BE2C (cell line): ENCODE measurements around the gene C9orf50.

Experiments used
- DNase-seq: peaks from one replicate; pipeline ENCODE4 v3.0.0-alpha.2; 2020
- H3K27me3 ChIP-seq: fragments of 250-450 bp; sonication (Bioruptor Pico); 2 replicates; pipeline ENCODE4 v1.5.1; 2020; ENCODE audit warnings: mild to moderate bottlenecking
- H3K36me3 ChIP-seq: fragments of 250-450 bp; sonication (Bioruptor Pico); 2 replicates; pipeline ENCODE4 v1.5.1; 2020; ENCODE audit warnings: mild to moderate bottlenecking
- H3K4me1 ChIP-seq: fragments of 250-450 bp; sonication (Bioruptor Pico); 2 replicates; pipeline ENCODE4 v1.5.1; 2020
- H3K4me3 ChIP-seq: 2 replicates; pipeline ENCODE4 v1.5.1; 2011; ENCODE audit warnings: low read depth, low read length
- H3K9me3 ChIP-seq: fragments of 250-450 bp; sonication (Bioruptor Pico); 2 replicates; pipeline ENCODE4 v1.5.1; 2020
- TF ChIP-seq, protein P1 (sequence below): IDR thresholded peaks from 2 replicates; pipeline ENCODE4 v1.5.1; 2012; ENCODE audit warnings: mild to moderate bottlenecking, low read depth, low read length

C9orf50 gene

DNA sequence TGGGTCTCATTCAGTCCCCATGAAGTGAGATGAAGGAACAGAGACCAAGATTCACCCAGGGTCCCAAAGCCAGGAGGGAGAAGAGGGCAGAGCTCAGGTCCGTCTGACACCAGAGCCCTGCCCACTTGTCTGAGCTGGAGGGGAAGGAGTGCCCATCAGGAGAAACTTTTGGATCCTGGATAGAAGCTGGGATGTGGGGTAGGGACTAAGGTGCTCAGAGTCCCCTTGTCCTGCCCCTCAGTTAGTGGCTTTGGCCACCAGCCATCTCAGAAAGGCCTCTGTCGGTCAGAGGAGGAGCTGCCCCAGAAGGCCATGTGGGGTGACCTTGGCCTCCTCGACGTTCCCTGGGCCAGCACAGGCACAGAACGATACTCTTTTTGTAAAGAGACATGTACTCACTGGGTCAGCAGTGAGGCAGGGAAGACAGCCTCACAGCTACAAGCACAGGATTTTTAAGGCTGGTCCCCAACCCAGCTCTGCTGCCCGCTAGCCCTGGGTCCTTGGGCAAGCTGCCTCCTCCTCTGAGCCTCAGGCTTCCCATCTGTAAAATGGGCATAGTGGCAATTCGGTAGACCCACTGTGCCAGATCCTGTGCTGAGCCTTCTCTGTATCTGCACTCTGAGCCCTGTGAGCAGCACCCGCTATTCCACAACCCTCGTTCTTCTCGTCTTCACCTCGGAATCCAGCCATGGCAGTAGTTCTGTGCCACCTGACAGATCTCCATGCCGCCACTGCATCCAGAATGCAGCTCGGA, 49.4 kb downstream of the C9orf50 start:
- Histone ChIP-seq H3K4me1 (peaks cover 16% of the 10 kb centered on the region; the same call in 1 of the 2 replicates), H3K36me3 (no peaks in the 10 kb centered on the region), H3K4me3 (no peak overlapping the region), H3K9me3 (no peaks in the 10 kb centered on the region), H3K27me3 (no peaks in the 10 kb centered on the region)
- TF ChIP-seq, protein P1, sequence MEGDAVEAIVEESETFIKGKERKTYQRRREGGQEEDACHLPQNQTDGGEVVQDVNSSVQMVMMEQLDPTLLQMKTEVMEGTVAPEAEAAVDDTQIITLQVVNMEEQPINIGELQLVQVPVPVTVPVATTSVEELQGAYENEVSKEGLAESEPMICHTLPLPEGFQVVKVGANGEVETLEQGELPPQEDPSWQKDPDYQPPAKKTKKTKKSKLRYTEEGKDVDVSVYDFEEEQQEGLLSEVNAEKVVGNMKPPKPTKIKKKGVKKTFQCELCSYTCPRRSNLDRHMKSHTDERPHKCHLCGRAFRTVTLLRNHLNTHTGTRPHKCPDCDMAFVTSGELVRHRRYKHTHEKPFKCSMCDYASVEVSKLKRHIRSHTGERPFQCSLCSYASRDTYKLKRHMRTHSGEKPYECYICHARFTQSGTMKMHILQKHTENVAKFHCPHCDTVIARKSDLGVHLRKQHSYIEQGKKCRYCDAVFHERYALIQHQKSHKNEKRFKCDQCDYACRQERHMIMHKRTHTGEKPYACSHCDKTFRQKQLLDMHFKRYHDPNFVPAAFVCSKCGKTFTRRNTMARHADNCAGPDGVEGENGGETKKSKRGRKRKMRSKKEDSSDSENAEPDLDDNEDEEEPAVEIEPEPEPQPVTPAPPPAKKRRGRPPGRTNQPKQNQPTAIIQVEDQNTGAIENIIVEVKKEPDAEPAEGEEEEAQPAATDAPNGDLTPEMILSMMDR = no peak
- no peak for DNase-seq

DNA sequence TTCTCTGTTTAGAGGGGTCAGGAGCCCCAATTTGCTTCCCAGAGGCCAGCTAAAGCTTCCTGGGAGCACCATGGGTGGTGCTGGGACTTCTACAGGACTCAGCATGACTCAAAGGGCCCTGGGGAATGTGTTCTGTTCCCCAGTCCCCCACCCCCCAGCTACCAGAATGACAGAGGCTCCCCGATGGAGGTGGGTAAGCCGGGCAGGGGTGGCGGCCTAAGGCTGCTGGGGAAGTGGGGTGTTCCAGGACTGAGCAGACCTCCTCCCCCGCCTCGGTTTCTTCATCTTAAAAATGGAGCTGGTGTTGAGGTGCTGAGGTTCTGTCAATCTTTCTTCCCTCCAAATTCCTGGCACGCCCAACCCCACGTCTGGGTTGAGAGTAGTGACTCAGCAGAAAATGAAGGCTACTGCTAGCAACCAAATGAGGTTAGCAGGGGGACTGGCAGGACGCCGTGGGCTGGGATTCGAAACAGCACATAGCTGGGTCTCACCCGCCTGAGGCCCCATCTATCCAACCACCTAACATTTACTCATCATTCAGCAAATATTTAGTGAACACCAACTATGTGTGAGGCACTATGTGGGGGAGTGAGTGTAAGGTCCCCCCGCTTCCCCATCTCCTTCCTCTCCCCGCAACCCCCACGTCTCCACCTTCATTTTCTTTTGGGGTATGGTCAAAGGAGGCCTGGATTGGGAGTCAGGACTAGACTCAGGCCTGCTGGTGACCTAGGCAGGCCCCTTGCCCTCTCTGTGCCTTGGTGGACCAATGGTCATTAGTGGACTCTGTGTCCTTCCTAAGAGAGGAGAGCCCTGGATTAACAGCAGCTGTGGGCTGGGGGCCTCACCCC, 50.2 kb downstream of the C9orf50 start:
- no peaks in the 10 kb centered on the region for H3K27me3 ChIP-seq
- no peaks in the 10 kb centered on the region for H3K36me3 ChIP-seq
- TF ChIP-seq, protein P1 = no peak
- H3K4me3 ChIP-seq = no peak overlapping the region
- DNase-seq = peak; percentile 47
- peaks cover 16% of the 10 kb centered on the region; the same call in 1 of the 2 replicates for H3K4me1 ChIP-seq
- no peaks in the 10 kb centered on the region for H3K9me3 ChIP-seq

DNA sequence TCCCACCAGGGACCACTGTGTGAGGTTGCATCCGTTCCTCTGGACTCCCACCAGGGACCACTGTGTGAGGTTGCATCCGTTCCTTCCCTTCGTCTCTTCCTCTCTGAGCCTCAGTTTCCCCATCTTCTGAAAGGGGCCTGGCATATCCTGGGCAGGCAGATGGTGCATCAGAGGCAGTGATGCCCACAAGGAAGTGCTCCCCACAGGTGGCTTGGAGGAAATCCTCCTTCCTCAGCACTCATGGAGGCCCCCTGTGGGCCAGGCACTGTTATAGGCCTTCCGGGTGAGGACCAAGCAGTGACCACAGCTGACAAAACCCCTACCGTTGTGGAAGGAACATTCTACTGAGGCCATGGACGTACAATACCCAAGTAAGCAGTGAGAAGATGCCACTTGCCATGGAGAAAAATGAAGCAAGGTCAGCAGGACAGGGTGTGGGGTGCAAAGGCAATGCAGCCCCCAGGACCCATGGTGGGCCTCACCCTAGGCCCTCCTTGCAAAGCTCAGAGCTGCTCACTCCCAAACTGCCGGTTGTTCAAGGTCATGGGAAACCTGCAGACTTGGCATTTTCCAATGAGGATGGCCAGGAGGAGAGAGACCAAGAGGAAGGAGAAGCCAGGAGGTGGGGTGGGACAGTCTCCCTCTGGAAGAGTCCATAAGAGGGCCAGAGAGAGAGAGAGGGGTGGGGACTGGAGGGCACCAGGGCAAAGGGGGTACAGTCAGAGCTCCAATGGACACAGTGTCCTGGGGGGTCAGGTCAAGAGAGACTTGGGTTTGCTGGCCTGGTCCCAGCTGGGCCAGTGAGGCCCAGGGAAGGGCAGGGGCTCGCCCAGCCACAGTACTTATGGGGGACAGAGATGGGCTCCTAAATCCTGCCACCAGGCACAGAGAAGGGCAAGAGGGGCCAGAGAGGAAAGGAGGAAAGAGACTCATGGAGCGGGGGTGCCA, 51.1 kb downstream of the C9orf50 start:
- TF ChIP-seq, protein P1 = peak; percentile 59
- no peaks in the 10 kb centered on the region for H3K27me3 ChIP-seq
- no peak for DNase-seq
- H3K4me3 ChIP-seq = no peak overlapping the region
- H3K4me1 ChIP-seq = peaks cover 16% of the 10 kb centered on the region; the same call in 1 of the 2 replicates
- H3K36me3 ChIP-seq = no peaks in the 10 kb centered on the region
- H3K9me3 ChIP-seq = no peaks in the 10 kb centered on the region

DNA sequence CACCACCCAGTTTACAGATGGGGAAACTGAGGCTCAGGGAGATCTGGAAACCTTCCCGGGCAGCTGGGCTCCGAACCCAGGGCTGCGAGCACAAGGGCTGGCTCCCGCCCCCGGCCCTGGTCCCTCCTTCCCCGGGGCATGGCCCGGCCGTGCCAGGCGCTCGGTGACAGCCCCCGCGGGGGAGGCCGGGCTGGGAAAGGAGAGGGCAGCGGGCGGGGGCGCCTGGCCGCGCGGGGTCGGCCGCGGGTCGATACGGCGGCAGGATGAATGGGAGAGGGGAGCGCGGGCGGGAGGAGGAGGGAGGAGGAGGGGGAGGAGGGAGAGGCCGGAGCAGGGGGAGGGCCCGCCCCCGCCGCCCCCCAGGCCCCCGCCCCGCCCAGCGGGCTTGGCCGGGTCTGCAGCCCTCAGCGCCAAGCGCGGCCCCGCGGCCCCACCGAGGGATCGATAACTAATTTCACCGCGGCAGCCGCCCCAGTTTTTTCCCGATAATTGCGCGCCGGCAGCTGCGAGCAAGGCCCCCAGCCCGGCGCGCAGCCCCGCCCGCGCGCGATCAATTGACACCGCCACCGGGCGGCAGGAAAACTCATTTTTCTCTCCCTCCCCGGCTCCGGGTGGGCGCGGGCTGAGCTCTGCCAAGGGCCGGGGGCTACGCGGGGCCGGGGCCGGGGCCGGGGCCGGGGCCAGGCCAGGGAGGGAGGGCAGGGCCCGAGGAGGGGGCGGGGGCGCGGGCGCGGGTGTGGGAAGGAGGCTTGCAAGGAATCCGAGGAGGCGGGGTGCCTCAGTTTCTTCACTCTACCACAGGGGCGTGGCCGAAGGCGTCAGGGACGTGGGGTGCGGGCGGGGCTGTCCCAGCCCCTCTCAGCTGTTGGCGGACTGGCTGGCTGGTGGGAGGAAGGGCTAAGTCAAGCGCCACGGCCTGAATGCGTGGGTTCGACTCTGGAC, 52.1 kb downstream of the C9orf50 start:
- Histone ChIP-seq H3K4me1 (peaks cover 16% of the 10 kb centered on the region; the same call in 1 of the 2 replicates), H3K9me3 (no peaks in the 10 kb centered on the region), H3K27me3 (no peaks in the 10 kb centered on the region), H3K36me3 (no peaks in the 10 kb centered on the region), H3K4me3 (peak overlapping the region; percentile 53)
- TF ChIP-seq, protein P1 = no peak
- peak; percentile 49 for DNase-seq
